Measurements from ENCODE around the gene CNIH3.

CNIH3 gene

DNA sequence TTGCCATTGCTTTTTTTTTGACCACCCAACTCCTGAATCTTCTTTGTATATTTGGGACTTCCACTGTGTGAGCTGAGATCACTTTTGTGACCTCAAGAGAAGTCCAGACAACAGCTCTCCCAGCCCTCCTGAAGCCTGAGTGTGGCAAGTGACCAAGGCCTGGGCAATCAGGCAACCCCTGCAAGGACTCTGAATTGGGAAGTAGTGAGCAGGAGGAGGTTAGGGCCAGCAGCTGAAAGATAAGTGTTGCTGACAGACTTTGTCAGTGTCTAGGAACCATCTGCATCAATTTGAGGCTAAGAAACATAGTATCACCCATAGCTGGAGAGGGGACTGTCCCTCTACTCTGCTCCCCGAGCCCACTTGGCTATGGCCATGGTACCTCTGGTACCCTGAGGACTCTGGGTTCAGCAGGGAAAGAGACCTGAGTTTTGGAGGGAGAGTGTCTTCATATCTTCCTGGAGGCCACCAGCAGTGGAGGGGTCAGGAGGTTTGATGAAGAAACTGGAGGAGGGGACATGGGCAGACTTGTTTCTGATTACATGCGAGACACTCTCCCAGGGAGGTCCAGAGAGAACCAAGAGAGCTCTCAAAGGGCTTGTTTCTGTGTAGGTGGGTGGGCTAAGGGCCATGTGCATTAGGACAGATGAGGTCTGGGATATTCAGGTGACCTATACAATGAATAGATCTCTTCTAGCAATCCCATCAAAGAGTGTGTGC is 166.3 kb downstream of the CNIH3 start:
- no peak for DNase-seq

DNA sequence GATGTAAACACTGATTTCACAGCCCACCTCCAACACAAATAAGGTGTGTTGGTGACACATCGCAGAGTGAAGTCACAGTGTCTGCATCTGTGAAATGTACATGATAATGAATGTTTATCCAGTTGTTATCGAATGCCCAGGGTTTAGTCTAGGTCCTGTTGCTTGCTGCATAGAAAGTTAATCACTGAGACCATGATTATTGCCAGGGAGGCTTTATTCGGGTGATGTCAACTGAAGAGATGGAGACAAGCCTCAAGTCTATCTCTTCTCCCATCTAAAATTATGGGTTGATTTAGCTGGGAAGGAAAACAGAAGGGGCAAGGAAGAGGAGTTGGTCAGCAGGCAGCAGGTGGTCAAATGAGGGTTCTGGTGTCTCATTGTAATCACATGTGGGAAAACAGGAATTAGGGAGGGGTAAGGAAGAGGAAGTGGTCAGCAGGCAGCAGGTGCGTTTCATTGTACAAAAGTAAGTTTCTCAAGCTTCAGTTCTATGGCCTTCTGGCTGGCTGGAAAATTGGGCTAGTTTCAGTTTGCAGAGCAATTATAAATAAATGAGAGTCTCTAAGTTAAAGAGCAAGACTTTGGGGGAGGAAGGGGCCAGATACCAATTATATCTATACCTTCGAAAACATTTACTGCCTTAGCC is 167.0 kb downstream of the CNIH3 start:
- DNase-seq: no peak

DNA sequence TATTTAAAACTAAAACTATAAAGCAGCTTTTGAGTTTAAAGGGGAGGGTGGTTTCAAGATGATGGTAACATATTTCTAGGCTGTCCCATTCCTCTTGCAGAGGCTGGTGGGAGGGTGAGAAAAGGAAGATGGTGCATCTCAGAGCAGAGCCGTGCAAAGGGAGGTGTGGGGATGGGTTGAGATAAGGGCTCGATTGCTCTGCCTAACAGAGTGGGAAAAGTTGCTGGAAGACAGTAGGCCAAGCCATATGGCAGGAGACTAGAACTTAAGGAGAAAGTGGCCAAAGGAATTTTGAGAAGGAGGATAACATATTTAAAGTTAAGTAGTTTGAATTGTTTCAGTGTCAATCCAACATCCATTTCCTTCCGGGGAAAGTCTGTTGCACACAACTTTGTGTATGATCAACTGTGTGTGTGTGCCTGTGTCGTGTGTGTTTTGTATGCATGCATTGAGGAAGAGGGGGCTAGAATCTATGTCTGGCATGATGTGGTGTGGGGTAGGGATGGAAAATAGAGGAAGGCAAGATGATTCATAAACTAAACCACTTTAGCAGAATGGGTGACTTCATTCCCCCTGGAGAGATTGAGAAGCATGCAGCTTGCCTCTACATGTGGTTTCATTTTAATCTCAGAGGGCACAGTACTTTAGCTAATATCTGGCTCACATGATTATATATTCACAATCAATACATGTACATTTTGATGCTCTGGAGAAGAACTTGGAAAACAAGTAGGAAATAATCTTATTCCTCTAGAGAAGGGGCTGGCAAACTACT is 168.3 kb downstream of the CNIH3 start:
- no peak for DNase-seq

DNA sequence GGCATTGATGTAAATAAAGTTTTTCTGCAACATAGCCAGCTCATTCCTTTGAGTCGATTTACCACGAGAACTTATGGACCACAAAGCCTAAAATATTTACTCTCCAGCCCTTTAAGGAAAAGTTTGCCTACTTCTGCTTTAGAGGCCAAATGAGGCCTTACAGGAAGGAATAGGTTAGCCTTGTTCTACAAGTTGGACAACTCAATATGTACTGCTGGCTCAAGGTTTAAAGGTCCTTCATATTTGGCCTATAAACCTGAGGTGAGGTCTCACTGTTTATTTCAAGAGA is 168.9 kb downstream of the CNIH3 start:
- no peak for DNase-seq

DNA sequence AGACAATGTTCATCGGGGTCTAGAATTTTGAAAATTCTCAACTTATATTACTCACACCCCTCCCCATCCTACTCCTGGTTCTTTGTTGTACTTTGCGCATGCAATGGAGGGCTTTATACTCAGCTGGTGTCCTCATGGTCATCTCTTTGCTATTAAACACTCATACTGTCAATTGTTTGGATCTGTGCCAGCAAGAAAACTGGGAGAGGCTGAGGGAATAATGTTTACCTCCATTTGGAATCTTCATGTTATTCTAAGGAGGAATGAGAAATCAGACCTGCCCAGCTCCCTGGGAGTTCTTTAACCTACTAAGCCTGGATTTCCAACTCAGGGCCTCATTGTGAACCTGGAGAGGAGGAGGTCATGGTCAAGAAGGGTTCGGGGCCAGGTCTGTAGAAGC is 169.5 kb downstream of the CNIH3 start:
- no peak for DNase-seq

DNA sequence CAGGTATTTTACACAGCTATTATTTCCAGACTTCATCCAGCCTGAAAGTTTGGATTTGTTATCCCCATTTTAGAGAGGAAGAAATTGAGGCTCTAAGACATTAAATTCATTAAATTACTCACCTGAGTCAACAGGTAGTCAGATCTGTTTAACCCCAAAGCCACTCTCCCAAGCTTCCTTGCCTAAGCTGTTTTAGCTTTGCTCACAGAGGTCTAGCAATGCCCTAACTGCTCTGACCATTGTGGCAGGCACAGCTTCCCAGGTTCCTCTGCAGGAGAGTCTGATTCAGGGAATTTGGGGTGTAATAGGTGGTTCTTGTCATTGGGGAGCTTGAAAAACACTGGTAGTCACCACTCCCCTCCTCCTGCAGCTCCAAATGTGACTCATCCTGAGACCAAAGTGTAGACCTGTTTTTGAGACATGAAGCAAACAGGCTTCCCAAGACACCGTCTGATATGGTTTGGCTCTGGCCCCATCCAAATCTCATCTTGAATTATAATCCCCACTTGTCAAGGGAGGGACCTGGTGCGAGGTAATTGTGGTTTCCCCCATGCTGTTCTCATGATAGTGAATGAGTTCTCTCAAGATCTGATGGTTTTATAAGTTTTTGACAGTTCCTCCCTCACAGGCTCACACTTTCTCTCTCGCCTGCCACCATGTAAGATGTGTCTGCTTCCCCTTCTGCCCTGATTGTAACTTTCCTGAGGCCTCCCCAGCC is 170.6 kb downstream of the CNIH3 start:
- DNase-seq: no peak

DNA sequence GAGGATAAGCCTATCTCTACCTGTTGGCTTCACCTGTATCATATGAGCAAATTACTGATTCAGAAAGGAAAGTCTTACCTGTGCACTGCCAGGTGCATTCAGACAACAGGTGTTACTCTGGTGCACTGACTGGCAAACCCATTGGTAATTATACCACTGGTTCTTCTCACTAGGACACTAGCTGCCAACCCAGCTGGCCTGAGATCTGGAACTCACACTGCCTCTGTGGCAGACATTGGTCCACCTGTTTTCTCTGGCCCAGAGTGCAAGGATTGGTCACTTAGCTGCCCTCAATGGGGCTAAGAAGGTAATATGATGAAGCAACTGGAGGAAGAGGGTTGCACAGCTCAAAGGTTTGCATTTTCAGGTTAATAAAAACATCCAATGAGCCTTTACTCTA is 173.2 kb downstream of the CNIH3 start:
- DNase-seq: no peak
